DMS53 (cell line): ENCODE results near the gene GFPT1.

Source experiments
- DNase-seq: peaks from one replicate; lab custom pipeline; 2025; lab: John Stamatoyannopoulos, UW

Gene GFPT1

DNA sequence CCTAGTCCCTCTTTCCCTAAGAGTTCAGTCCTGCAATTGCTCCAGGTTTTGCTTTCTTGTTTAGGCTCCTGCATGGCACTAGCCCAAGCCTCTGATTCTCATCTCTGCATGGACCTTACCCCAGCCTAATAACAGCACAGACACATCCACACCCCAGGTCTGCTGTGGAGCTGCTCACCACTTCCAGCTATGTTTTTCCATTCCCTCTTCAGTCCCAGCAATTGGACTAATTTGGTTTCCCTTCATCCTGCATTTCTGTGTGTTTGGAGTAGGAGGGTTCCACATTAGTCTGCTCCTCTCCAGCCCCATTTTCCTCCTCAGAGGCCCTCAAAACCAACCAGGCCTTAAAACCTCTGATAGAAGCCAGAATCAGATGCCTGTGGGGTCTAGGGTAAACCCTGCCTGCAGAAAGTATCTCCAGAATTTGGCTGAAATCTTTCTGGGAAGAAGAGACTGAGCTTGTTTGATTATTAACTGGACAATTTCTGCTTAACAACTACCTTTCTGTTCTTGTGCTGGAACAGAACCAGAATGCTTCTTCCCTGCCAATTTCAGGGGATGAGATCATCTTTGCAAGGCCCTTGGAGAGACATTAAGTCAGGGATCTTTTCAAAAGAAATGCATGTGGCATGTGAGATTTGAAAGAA is 95.9 kb downstream of the GFPT1 start:
- no peak for DNase-seq

DNA sequence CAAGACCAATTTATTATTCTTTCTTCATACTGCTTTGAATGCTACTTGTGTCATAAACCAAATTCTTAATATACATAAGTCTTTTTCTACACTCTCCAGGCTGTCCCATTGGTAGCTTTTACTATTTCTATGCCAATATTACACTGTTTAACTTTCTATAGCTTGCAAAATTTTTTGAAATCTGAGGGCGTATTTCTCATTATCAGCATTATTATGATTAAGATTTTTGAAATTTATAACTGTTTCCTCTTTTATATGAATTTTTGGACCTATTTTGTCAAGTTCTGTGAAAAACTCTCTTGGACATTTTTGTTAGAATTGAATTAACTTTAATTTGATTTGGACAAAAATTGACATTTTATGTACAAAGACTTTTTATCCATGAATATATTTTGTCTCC is 98.6 kb downstream of the GFPT1 start:
- no peak for DNase-seq

DNA sequence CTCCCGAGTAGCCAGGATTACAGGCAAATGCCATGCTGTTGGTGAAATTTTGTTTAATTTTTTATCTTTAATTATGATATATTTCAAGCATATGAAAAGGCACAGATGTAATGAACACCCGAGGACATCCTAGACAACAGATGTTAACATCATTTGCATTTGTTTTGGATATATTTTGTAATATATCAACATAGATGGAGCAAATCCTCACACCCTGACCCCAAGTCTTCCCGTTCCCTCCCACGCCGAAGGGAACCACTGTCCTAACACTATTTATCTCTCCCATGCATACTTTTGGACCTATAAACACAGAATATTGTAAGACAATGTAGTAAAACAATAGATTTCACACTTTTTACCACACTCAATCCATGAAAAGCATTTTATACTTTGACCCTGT is 99.5 kb downstream of the GFPT1 start:
- DNase-seq, result no peak

DNA sequence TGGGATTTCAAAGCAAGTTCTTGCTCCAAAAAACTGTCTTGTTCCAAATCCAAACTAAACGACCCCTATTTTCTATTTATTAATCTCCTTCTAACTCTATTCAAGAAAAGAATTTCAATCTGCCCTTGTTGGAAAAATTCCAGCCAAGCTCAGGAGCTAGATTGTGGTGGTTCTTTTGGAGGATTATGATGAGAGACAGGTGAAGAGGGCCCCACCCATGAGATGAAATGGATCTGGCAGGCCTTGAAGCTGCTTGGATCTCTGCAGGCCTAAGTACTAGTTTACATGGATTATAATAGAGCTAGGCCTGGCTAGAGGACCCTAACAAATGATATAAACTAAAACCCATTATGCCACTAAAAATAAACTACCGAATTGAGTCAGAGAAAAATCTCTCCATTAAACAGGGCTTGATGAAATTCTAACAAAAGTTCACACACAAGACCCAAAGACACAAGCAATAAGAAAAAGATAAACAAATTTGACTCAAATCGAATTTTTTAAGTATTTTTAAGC is 101.6 kb downstream of the GFPT1 start:
- DNase-seq, result no peak

DNA sequence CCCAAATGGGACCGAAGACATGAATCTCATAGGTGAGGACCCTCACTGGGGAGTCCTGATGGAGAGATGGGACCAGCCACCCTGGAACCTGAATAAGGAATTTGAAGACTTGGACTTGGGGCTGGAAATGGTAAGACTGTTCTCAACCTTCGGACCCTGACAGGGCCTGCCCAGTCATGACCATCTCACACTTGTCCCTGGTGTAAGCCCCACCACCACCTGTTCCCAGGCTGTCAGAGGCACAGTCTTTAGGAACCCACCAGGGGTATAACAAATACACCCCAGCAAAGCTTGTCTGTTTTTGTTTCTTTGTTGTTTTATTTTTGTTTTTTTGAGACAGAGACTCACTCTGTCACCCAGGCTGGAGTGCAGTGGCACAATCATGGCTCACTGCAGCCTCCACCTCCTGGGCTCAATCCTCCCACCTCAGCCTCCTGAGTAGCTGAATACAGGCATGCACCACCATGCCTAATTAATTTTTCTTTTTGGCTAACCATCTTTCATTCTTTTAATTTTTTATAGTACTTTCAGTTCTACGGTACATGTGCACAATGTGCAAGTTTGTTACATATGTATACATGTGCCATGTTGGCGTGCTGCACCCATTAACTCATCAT is 106.1 kb downstream of the GFPT1 start:
- no peak for DNase-seq

- DNase-seq, result no peak
These were observed 106.9 kb downstream of the GFPT1 start for GRCh38 chr2:69279931-69280681.

GRCh38 chr2:69279211-69279610 is 107.8 kb downstream of the GFPT1 start:
- DNase-seq, result no peak

- peak; percentile 14 for DNase-seq
These were observed 108.7 kb downstream of the GFPT1 start for GRCh38 chr2:69278366-69278765.

- DNase-seq, result no peak
These were observed 111.5 kb downstream of the GFPT1 start for GRCh38 chr2:69275490-69275889.

GRCh38 chr2:69272803-69273471 is 114.1 kb downstream of the GFPT1 start:
- DNase-seq, result no peak

DNA sequence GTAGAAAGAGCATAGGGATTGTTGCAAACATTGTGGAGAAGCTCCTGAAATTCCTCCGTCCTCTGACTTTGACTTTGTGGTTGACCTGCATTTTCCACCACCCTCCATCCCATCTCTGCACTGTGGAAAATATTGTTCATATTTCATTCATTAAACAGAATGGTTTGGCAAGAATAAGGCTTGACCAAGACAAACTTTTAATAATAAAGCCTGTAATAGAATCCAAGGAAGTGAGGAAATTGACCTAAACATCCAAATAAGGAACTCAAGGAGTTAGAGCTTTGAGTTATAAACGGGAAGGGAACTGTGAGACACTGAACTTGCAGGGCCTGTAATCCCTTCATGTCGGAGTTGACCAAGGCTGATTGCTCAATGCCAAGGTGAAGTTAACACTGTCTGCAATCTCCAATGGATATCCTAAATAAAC is 115.2 kb downstream of the GFPT1 start:
- DNase-seq, result no peak
